DMS153 (cell line): ENCODE measurements around the gene KCNK2.

Source experiments
- DNase-seq: peaks from one replicate; lab custom pipeline; 2025; lab: John Stamatoyannopoulos, UW

KCNK2 gene

DNA sequence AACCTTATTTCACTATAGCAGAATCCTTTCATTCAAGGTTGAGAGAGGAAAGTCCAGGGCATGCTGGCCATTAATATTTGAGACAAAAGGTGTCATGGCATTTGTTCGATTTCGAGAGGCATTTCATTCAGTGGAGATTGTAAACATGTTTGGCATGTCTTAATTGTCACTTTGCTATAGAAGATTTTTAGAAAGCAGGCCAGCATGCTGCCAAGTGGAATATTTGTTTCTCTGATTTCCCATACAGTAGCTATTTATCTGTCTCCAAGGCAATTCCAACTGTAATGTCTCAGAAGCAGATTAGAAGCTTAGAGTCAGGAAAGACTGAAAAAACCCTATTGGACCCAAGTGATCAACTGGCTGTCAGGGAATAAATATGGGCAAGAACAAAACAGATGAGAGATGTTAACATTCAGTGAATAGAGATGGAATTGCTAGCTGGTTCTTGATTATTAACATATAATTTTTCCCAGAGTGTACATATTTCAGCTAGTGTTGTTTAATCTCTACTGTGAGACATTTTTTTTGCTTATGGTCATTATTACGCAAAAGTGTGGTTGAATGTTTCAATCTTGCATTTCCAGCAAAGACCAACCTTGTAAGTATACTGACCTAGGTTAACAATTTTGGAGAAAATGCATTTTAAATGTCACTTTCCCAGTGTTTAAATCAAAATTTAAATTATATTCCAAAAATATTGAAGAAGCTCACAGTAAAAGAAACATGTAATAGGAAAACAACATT is 174.6 kb downstream of the KCNK2 start:
- DNase-seq = no peak

DNA sequence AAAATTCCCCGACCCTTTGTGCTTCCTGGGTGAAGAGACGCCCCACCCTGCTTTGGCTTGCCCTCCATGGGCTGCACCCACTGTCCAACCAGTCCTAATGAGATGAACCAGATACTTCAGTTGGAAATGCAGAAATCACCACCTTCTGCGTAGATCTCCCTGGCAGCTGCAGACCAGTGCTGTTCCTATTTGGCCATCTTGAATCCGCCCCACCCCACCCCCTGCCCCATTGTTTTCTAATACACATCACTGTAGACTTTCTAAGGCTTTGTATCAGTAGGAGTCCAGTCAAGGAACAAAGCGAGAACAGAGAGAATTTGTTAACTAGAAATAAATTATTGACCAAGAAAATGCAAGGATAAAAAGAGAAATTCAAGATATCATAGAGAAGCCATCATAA is 178.2 kb downstream of the KCNK2 start:
- no peak for DNase-seq

DNA sequence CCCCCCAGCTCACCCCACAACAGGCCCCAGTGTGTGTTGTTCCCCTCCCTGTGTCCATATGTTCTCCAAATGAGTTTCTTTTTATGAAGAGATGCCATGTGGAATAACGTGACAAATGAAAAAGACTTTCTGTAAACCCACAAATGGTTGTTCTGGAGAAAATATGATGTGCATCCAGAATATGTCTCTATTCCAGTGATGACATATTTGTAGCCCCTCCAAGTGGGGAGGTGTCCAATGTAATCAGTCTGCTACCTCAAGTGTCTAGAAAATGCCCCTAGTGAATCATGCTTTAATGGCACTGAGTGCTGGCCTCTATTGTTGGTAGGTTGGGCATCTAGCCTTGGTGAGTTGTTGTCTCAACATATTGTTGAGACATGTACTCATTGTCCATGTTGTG is 179.6 kb downstream of the KCNK2 start:
- DNase-seq = no peak

DNA sequence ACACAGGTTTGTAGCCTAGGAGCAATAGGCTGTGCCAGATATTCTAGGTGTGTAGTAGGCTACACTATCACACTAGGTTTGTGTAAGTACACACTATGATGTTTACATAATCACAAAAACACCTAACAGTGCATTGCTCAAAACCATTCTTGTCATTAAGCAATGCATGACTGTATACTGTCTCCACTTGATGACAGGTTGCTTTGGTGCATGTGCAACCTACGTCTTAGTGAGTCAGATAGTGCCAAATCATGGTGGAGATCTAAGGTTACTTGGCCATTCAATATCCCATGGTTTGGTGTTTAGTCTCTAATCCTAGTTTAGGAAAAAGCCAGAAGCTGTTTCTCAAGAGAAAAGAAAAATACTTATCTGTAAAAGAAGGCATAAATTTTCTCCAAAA is 181.1 kb downstream of the KCNK2 start:
- no peak for DNase-seq

DNA sequence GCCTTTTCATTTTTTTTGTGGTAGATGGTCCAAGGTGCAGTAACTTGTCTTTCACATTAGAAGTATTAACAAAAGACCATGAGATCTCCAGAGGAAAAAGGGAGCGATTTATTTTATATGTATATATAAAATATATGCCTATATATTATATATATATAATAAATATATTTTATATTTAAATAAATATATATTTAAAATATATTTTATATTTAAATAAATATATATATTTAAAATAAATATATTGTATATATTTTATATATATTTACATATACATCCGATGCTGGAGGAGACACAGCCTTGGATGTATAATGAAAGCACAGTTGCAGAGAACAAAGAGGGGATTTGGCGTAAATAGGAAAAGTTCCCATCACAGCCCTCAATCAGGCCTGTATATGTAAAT is 182.1 kb downstream of the KCNK2 start:
- DNase-seq = no peak

DNA sequence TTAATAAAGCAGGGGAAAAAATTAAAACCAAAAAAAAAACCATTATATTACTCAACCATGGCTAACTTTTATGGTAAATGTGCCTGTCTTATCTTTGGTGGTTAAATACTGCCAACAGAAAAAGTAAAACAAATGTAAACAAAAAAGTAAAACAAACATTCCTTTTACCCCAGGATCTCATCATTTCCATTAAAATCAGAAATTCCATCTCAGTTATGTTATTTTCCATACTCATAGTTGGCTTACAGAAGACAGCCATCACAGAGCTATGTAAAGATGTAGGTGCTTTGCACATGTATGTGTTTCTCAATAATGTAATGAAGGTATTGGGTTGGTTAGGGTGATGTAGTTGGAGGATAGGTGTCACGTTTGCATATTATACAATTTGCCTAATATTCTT is 185.0 kb downstream of the KCNK2 start:
- DNase-seq = no peak

DNA sequence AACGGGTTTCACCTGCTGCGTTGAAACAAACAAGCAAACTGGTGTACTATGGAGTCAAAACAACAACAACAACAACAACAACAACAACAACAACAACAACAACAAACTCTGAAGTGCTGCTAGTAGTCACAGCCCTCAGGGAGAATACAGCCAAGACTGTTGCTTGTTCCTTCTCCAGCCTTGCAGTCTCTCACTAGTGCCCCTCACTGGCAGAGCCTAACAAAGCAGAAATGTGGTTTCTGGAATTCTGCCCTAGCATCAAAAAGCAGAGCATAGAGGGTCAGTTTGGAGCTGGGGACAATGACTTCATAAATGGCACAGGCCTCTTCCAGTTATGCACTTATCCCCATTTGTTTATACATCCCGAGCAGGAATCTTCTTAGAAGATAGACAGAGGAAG is 187.4 kb downstream of the KCNK2 start:
- DNase-seq = no peak

DNA sequence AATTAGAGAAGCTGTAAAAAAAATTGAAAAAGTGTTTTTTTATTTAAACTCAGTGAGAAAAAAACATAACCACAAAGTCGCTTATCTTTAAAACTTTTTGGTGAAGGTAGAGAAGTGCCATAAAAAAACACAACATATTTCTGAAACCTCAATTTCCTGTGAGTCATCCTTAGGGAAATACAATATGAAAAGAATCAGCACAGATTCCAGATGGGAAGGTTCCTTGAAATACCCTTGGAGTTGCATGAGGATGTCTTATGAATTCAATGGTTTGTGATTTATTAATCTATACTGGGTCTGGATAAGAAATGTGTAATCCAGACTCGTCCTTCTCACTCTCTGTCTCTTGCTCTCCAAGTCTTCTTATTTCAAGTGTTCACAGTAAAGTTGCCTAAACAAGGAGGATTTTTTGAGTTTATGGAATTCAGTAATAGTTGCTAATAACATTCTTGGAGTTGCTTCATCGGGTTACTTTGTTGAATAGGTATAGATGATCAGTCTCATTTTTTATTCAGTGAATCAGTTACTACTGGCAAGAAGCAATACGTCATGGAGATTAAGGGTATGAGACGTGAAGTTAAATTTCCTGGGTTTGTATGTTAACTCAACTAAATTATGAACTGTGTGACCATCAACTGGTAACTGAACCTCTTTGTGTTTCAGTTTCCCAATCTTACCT is 191.4 kb downstream of the KCNK2 start:
- DNase-seq = no peak

DNA sequence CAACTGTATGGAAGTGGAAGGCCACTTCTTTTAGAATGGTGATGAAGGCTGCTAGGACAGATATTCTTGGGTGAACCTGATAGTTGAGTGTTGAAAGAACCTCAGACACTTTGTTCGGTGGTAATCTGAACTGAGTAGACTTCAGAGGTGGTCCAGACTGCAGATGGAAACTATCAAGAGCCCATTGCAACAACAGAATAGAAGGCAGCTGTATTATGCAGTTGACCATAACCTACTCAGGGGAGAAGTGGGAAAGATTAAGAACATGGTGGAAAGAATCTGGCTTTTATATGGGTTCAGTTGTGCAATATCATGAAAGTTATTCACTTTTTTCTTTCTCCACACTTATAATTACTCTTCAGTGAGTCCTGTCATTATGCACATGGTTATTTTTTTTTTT is 194.0 kb downstream of the KCNK2 start:
- DNase-seq = no peak

DNA sequence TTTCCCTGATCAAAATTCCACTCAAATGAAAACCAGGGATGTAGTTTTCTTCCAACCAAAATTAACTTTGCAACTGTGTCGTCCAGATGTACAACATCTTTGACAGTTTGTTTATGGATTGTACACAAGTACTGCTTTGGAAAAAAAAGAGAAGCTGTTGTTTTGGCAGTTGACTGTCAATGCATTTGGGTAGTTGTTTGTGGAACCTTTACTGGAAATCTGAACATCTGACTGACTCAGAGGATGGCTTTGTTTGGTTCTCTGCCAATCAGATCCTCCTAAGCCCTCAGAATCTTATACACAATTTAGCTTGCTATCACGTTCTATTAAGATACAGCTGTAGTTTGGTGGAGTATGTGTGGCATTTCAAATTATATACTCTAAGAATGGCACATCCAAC is 195.0 kb downstream of the KCNK2 start:
- no peak for DNase-seq

DNA sequence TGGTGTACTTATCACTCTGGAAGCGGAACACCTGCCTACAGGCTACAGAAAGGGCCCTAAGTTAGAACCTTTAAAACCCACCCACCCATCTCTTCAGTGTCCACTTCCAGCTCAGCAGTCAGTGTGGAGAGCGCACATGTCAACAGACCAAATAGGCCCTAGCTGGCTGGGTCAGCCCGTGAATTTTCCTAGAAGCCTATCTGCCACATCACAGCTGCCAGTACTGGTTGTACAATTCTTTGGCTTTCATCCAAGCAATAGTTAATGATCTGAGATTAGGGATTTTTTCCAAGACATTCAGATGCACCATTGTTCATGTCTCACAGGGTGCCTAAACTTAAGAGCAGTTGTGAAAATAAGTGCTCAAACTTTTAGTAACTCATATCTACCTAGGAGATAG is 197.1 kb downstream of the KCNK2 start:
- no peak for DNase-seq

DNA sequence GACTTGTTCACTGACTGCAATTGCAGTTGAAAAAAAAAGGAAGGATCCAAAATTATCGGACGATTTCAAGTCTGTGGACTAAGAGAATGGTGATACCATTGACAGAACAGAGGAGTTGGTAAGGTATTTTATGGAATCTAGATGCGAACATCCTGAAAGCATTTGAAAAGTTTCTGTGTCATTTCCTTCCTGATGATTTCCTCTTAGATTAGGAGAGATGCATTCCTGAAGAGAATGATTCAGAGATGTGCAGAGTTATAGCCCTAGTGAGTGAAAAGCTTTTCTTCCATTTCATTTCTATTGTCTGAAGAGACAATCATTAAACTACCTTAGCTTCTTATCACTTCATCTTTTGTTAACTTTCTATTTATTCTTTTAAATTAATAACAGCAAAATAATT is 200.0 kb downstream of the KCNK2 start:
- no peak for DNase-seq

DNA sequence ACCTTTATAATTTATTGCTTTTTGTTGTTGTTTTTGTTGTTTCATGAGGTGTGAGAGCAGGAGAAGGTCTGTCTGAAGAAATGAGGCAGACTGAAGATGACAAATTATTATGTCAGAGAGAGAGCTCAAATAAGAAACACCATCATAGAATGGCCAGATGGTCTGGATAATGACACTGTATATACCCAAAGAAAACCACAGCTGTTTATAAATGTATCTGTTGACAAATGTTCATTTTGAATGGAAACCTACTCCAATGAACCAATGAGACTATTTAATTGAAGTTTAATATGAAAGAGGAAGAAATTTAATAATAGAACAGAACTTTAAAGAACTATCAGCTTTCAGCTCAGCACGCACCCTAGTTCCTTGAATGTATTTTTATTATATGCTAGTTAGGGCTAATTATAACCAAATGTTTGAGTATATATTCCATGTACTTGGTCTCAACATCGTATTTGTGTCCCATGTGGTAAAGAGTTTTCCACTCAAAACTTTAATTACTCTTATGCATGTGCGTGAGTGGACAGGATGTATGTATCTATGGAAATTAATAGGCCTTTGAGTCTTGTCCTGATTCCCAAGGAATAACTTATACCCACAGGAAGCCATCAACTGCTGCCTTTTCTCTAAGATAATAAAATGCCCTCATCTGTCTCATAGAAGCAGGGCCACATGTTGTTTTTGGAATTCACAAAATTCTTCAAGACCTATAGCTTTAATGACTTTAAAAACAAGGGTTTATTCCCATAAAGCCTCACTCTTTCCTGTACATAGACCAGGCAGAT is 202.7 kb downstream of the KCNK2 start:
- no peak for DNase-seq
